GM21423 (cell line): Measurements from ENCODE around the gene CDADC1.
"Not testable (repeated sequence)": the region's sequence is repeated elsewhere in the genome, so short reads cannot be mapped to it uniquely, and the experiment has no call there.

Source experiments
- ATAC-seq: cut with Tn5 transposase; IDR thresholded peaks from one replicate; pipeline ENCODE4 v1.9.1; 2021; ENCODE audit warnings: mild to moderate bottlenecking, moderate library complexity; ENCODE audit not compliant: unreplicated experiment

CDADC1 gene

DNA sequence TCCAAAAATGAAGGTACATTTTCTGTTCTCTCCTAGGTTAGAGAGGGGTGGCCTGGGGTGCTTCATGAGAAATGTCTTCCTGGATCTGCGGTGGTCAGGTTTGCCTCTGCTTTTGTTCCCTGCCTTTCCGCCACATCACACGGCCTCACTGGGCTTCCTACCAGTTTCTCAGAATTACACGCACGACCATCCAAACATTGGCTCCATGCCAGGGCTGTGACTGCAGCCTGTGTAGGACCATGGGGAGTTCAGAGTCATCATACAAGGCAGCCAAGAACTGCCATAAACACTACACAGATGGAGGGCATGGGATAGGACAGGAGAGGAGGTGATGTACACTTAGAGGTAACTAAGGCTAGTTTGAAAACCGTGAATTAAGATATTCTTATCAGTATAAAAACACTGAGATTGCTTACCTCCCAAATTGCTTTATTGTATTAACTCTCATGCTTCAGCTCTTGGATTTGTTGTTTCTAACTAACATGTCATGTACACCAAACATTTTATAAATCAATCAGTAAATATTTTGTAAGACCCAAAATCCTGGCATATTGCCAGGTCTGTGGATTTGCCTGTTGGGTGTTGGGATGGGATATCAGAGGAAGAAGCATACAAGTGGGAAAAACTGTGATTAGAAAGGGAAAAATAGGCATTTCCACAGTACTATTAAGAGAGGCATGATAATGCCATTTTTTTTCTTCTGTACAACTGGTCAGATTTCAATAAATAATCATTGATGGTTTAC lies 45.2 kb downstream of the CDADC1 start:
- ATAC-seq, result no peak

DNA sequence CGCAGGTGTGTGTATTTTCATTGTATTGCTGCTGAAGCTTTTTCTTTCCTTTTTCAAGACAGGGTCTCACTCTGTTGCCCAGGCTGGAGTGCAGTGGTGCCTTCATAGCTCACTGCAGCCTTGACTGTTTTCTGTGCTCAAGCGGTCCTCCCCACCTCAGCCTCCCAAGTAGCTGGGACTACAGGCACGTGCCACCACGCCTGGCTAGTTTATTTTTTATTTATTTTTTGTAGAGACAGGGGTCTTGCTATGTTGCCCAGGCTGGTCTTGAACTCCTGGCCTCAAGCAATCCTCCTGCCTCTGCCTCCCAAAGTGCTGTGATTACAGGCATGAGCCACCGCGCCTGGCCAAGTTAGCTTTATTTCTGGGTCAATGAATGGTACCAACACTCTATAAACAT lies 47.0 kb downstream of the CDADC1 start:
- not testable (repeated sequence) for ATAC-seq

DNA sequence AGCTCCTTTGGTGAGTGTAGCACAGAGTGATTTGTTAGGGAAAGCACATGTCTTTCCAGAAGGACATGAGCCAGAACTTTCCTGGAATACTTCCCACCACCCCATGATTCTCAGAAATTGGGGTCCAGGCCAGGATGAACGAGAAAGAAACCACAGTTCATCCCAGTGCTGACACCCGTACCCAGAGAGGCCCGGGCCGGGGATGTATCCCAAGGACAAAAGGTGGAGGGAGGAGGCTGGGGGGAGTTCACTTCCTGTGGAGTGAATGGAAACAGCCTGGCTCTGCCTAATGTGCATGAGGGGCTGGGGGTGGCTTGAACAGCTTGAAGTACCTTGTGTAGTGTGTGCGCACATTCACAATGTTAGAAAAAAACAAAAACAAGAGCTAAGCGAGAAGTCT lies 47.5 kb downstream of the CDADC1 start:
- ATAC-seq, result no peak

DNA sequence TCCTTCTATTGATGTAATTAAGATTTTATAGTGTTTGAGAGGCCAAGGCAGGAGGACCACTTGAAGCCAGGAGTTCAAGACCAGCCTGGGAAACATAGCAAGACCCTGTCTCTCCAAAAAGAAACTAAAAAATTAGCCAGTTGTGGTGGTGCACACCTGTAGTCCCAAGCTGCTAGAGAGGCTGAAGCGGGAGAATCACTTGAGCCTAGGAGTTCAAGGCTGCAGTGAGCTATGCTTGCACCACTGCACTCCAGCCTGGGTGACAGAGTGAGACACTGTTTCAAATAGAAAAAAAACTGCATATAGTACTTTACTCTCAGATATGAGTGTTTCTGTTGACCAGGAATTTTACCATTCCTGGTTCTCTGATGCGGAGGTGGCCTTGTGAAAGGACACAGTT lies 48.9 kb downstream of the CDADC1 start:
- ATAC-seq, result no peak

DNA sequence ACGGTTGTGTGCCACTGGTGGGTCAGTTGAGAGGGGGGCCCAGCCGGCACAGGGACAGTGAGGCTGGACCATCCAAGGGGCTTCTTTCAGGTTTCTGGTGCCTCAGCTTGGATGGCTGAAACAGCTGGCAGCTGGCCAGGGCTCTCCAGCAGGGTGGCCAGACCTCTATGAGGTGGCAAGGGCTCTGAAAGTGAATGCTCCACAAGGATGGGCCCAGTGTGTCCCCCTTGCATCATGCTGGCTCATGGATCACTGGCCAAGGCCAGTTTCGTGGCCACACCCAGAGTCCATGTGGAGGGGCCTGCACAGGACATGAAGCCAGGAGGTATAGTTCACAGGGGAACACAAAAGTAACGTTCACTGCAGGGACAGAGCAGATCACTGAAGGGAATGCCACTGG lies 49.6 kb downstream of the CDADC1 start:
- ATAC-seq, result no peak

GRCh38 chr13:49298416-49298815 lies 50.7 kb downstream of the CDADC1 start:
- ATAC-seq, result no peak

DNA sequence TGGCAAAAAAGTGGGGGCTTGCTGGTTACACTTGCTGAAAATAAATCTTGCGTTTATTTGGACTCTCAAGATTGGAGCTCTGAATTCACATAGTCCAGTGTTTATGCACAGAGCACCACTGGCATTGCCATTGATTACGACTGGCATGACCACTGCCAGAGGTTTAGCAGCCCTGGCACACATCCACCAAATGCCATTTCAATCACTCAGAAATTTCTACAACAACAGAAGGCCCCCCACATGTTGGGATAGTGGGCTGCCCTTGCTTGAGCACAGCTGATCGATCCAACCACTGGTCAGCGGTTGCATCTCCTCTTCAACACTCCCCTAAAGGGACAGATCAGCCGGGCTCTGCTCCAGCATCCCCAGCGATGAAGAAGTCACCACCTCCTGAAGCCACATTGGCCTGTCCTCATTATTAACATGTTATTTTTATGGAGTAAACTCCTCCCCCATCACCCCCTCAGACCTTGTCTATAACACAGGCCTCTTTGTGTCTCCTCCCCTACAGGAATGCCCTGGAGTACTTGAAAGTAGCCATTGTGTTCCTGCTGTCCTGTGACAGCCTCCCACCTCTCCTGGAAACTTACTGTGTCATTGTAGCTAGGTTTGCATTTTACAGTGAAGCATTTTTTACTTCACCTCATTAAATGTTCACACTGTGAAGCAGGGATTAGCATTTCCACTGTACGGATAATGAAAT lies 51.3 kb downstream of the CDADC1 start:
- ATAC-seq, result no peak

DNA sequence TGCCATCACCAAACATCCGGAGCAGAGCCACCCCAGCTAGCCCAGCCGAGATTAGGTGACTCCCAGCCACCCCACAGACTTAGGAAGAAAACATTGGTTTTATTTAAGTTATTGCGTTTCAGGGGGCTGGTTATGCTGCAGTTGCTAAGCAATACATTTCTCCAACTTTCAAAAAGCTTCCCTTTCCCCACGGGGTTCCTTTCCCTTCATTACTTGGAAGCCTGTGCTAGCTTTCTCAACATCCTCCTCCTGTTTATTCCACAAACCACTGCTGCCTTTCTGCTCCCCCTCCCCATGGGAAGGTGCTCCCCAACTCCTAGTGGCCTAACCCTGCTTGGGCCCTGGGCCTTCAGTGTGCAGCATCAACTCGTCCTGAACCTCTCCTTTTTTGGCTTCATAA lies 52.6 kb downstream of the CDADC1 start:
- ATAC-seq, result no peak

DNA sequence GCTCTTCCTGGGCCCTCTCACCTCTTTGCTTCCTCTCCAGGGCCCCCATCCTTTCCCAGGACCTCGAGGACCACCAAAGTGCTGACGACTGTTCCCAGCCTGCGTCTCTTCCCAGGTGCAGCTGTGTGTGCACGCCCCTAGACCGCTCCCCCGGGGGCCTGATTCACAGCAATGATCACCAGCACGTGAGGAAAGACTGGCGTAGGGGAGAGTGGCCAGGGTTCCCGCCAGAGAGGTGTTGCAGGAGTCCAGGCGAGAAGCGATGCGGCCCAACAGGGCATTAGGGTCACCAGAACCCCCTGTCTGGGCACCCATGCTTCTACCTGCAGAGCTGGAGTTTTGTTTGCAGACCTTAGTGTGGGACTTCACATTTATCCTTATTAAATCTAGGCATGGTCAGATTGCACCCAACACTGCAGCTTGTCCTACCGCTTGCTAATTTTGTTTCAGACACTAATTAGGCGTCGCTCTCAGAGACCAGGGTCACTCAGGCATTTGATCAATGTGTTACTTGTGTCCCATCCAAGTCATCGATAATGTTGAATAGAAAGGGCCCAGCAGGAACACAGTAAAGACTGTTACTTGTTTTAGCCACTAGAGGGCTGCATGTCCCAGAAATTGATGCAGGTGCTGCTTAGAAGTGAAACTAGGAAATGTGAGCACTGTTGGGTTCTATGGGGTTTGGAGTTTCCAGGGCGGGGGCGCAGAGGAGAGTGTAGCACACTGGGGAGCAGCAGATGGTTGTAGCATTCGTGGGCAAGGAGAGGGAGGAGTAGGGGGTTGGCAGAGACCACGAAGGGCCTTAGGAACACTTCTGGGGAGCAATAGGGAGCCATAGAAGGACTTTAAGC lies 53.2 kb downstream of the CDADC1 start:
- ATAC-seq, result peak; percentile 89

- no peak for ATAC-seq
These were observed 54.5 kb downstream of the CDADC1 start for GRCh38 chr13:49302222-49302621.

- ATAC-seq, result no peak
These were observed 55.1 kb downstream of the CDADC1 start for GRCh38 chr13:49302817-49303216.

GRCh38 chr13:49303533-49304252 lies 56.0 kb downstream of the CDADC1 start:
- ATAC-seq, result no peak

GRCh38 chr13:49304356-49304755 lies 56.6 kb downstream of the CDADC1 start:
- ATAC-seq, result no peak

GRCh38 chr13:49304763-49305700 lies 57.3 kb downstream of the CDADC1 start:
- ATAC-seq, result no peak

DNA sequence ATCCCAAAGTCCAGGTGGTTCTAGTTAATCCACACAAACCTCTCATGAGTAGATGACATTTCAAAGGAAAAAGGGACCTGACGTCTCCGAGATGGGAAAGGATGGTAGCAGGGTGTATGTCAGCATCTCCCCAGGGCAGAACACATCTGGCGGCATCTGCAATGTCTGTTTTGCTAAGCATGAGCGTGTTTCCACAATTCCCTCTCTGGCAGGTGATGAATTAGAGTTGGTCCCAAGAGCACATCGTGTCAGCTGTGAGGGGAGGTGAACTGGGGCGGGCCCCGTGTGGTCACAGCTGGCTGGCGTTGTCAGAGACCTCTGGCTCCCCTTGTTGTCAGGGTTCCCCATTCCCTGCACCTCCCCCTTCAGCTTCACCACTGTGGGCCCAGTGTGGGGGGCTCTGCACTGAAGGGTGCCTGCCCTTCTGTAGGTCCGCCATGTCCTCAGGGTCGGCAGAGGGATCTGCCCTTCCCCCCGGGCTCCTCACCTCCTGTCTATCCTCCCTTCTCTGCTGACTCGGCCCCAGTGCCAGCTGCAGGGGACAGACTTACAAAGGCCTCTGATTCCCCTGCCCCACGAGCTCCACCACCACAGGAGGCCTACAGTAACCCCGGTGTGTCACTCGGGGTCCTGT lies 58.2 kb downstream of the CDADC1 start:
- ATAC-seq, result no peak

- ATAC-seq, result no peak
These were observed 59.6 kb downstream of the CDADC1 start for GRCh38 chr13:49307365-49307764.

- no peak for ATAC-seq
These were observed 60.6 kb downstream of the CDADC1 start for GRCh38 chr13:49308097-49308875.

GRCh38 chr13:49308921-49309408 lies 61.2 kb downstream of the CDADC1 start:
- no peak for ATAC-seq
